GM12878 (cell line): ENCODE data around the gene DYNLL1. TPM values are rescaled to one million over a fixed set of nuclear protein-coding genes. Genes with fewer than 3 reads are reported as not detected.

Experiments used
- BACH1 ChIP-seq: fragments of 450-650 bp; IDR thresholded peaks from 2 replicates; pipeline ENCODE4 v1.6.1; 2017; ENCODE audit warnings: mild to moderate bottlenecking, borderline replicate concordance
- BCL11A ChIP-seq: IDR thresholded peaks from 2 replicates; pipeline ENCODE4 v1.6.1; 2011; ENCODE audit warnings: low read depth, low read length
- CHD1 ChIP-seq: IDR thresholded peaks from 2 replicates; pipeline ENCODE4 v1.6.1; 2012; ENCODE audit warnings: low read depth, low read length, improper control_type of control experiment
- CHD2 ChIP-seq: IDR thresholded peaks from 2 replicates; pipeline ENCODE4 v1.6.1; 2011; ENCODE audit warnings: low read depth, low read length, improper control_type of control experiment, borderline replicate concordance
- FOXK2 ChIP-seq: fragments of 450-650 bp; IDR thresholded peaks from 2 replicates; pipeline ENCODE4 v1.6.1; 2017; ENCODE audit warnings: mild to moderate bottlenecking, moderate library complexity
- GABPA ChIP-seq: IDR thresholded peaks from 2 replicates; pipeline ENCODE4 v1.6.1; 2014; ENCODE audit warnings: antibody characterized with exemption, low read depth, mild to moderate bottlenecking, inconsistent platforms
- IKZF1 ChIP-seq: fragments of 450-650 bp; conservative IDR thresholded peaks from 2 replicates; pipeline ENCODE4 v1.6.1; 2017; ENCODE audit warnings: antibody characterized with exemption, mild to moderate bottlenecking
- MXI1 ChIP-seq: fragments of 150-350 bp; IDR thresholded peaks from 2 replicates; pipeline ENCODE4 v1.6.1; 2011; ENCODE audit warnings: low read depth, mild to moderate bottlenecking, inconsistent platforms, low read length, improper control_type of control experiment
- NR2F1 ChIP-seq: fragments of 450-650 bp; conservative IDR thresholded peaks from 2 replicates; pipeline ENCODE4 v1.6.1; 2017; ENCODE audit warnings: mild to moderate bottlenecking
- PML ChIP-seq: IDR thresholded peaks from 2 replicates; pipeline ENCODE4 v1.6.1; 2012; ENCODE audit warnings: low read length, inconsistent platforms
- PRDM15 ChIP-seq: fragments of 450-650 bp; formaldehyde crosslinking; IDR thresholded peaks from 2 replicates; pipeline ENCODE4 v1.4.0; 2020; ENCODE audit warnings: mild to moderate bottlenecking, moderate library complexity
- SIN3A ChIP-seq: IDR thresholded peaks from 2 replicates; pipeline ENCODE4 v1.6.1; 2012; ENCODE audit warnings: low read depth, low read length, improper control_type of control experiment
- SIX5 ChIP-seq: IDR thresholded peaks from 2 replicates; pipeline ENCODE4 v1.6.1; 2011; ENCODE audit warnings: mild to moderate bottlenecking, low read depth, low read length, moderate library complexity; ENCODE audit not compliant: severe bottlenecking
- SMAD1 ChIP-seq: fragments of 450-650 bp; IDR thresholded peaks from 2 replicates; pipeline ENCODE4 v1.6.1; 2018; ENCODE audit warnings: mild to moderate bottlenecking, low read depth; ENCODE audit not compliant: partially characterized antibody
- SMAD5 ChIP-seq: IDR thresholded peaks from 2 replicates; pipeline ENCODE4 v1.6.1; 2016; ENCODE audit warnings: antibody characterized with exemption, low read depth
- SREBF2 ChIP-seq: IDR thresholded peaks from 2 replicates; pipeline ENCODE4 v1.6.1; 2012; ENCODE audit warnings: mild to moderate bottlenecking, low read length
- STAT1 ChIP-seq: fragments of 450-650 bp; conservative IDR thresholded peaks from 2 replicates; pipeline ENCODE4 v1.6.1; 2014; ENCODE audit warnings: antibody characterized with exemption, mild to moderate bottlenecking
- ZNF384 ChIP-seq: IDR thresholded peaks from 2 replicates; pipeline ENCODE4 v1.6.1; 2012; ENCODE audit warnings: low read depth, mild to moderate bottlenecking, low read length, improper control_type of control experiment, borderline replicate concordance
- ZNF687 ChIP-seq: fragments of 450-650 bp; IDR thresholded peaks from 2 replicates; pipeline ENCODE4 v1.6.1; 2017; ENCODE audit warnings: mild to moderate bottlenecking, moderate library complexity
- polyA plus RNA-seq, 11 experiments: library from polyadenylated mRNA; depleted of rRNA in 4 of 11; unstranded in 6 of 11; stranded (reverse) in 5 of 11; fragments of >200 nt; fragmentation: Nextera tagmentation in 4 of 11; fragmentation: Illumina TruSeq in 1 of 11; extraction: Ambion mirVana in 4 of 11; extraction: Trizol in 1 of 11; gene quantifications; 1 replicate in 1 of 11; 2 replicates in 10 of 11; pipeline versions ENCODE4 v1.2.1 to v1.2.3, GENCODE V29; 2011 to 2016; ENCODE audit warnings: inconsistent platforms in 2 of 11, missing spikeins in 2 of 11, low read depth in 1 of 11
- total RNA-seq, 4 experiments: library from RNA; depleted of rRNA in 3 of 4; stranded (reverse); fragments of >200 nt in 3 of 4; fragmentation: Illumina TruSeq in 1 of 4; extraction: Trizol in 1 of 4; gene quantifications; 2 replicates each; pipeline versions ENCODE4 v1.2.1 to v1.2.3, GENCODE V29; 2013 to 2021
- TF ChIP-seq, protein P1 (sequence below): fragments of 450-650 bp; IDR thresholded peaks from 2 replicates; pipeline ENCODE4 v1.6.1; 2016; ENCODE audit warnings: mild to moderate bottlenecking
- TF ChIP-seq, protein P2 (sequence below), 3 experiments: IDR thresholded peaks in 2 of 3; conservative IDR thresholded peaks in 1 of 3; 2 replicates each; pipeline ENCODE4 v1.5.1; 2011; ENCODE audit warnings: low read depth in 3 of 3, low read length in 3 of 3, mild to moderate bottlenecking in 3 of 3, control low read depth in 2 of 3, moderate library complexity in 2 of 3, inconsistent platforms in 1 of 3, mixed read lengths in 1 of 3; ENCODE audit not compliant: control insufficient read depth in 2 of 3, insufficient read depth in 1 of 3; ENCODE audit errors: extremely low read depth in 1 of 3

Gene DYNLL1
- total and polyA plus RNA-seq, 10 of the 15 experiments (the other 5 are each of a cell fraction or from before 2014, with no cell fraction given) = 239 to 796 (median 379) TPM

GRCh38 chr12:120534203-120534702, 38.3 kb downstream of the DYNLL1 start, which contains the start of gene RNF10 (continued):
- TF ChIP-seq FOXK2 (no peak), SMAD1 (no peak), IKZF1 (peak; percentile 51; the same call in 1 of the 2 replicates), SIX5 (peak; percentile 87), ZNF687 (peak; percentile 73), BACH1 (peak; percentile 65; the same call in 1 of the 2 replicates), CHD1 (no peak), CHD2 (0 out of 2 replicates have a peak, but pooled peaks have one; percentile 28), ZNF384 (no peak), MXI1 (0 out of 2 replicates have a peak, but pooled peaks have one; percentile 48), NR2F1 (no peak; the same call in 1 of the 2 replicates), STAT1 (no peak), PRDM15 (CRISPR knock-in tag) (no peak), SIN3A (peak; percentile 28; the same call in 1 of the 2 replicates), GABPA (peak; percentile 44; the same call in 1 of the 2 replicates), PML (peak; percentile 86), BCL11A (no peak), SMAD5 (peak; percentile 81), SREBF2 (no peak)
- TF ChIP-seq, protein P1, sequence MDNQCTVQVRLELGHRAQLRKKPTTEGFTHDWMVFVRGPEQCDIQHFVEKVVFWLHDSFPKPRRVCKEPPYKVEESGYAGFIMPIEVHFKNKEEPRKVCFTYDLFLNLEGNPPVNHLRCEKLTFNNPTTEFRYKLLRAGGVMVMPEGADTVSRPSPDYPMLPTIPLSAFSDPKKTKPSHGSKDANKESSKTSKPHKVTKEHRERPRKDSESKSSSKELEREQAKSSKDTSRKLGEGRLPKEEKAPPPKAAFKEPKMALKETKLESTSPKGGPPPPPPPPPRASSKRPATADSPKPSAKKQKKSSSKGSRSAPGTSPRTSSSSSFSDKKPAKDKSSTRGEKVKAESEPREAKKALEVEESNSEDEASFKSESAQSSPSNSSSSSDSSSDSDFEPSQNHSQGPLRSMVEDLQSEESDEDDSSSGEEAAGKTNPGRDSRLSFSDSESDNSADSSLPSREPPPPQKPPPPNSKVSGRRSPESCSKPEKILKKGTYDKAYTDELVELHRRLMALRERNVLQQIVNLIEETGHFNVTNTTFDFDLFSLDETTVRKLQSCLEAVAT = no peak
- TF ChIP-seq, protein P2, sequence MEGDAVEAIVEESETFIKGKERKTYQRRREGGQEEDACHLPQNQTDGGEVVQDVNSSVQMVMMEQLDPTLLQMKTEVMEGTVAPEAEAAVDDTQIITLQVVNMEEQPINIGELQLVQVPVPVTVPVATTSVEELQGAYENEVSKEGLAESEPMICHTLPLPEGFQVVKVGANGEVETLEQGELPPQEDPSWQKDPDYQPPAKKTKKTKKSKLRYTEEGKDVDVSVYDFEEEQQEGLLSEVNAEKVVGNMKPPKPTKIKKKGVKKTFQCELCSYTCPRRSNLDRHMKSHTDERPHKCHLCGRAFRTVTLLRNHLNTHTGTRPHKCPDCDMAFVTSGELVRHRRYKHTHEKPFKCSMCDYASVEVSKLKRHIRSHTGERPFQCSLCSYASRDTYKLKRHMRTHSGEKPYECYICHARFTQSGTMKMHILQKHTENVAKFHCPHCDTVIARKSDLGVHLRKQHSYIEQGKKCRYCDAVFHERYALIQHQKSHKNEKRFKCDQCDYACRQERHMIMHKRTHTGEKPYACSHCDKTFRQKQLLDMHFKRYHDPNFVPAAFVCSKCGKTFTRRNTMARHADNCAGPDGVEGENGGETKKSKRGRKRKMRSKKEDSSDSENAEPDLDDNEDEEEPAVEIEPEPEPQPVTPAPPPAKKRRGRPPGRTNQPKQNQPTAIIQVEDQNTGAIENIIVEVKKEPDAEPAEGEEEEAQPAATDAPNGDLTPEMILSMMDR (IDR thresholded peaks at IDR 0.05 in 2 of 3, conservative IDR thresholded peaks at IDR 0.05 in 1 of 3; ENCODE audit: control insufficient read depth in 2 of 3, extremely low read depth in 1 of 3, insufficient read depth in 1 of 3, low read depth in 3 of 3, low read length in 3 of 3) = no peak
